Loucy (cell line): ENCODE data around the gene SRSF7.

Source experiments
- EZH2phosphoT487 ChIP-seq: fragments of 200-600 bp; IDR thresholded peaks from 2 replicates; pipeline ENCODE4 v1.6.1; 2018; ENCODE audit warnings: antibody characterized with exemption, mild to moderate bottlenecking, moderate library complexity, borderline replicate concordance
- TF ChIP-seq, protein P1 (sequence below): fragments of 200-600 bp; sonication (generic); conservative IDR thresholded peaks from 2 replicates; pipeline ENCODE4 v1.5.1; 2014; ENCODE audit warnings: mild to moderate bottlenecking, antibody characterized with exemption, low read length

DNA sequence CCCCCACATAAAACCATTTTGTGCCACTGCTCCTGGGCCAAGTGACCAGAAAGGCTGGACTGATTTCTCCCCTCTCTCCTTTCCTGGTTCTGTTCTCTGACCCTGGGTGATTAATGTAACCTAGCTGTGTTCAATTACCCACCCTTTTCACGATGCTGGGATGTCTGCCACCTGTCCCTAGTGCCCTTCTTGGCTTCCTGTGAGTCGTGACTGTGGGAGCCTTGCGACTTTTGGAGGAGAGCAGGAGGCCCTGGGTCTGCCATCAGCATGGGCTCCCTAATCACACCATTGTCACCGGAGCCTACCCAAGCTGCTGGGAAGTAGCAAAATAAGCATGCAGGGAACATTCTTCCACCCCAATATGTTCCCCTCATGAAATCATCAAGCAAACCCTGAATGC, 38.3 kb downstream of the SRSF7 start:
- TF ChIP-seq, protein P1, sequence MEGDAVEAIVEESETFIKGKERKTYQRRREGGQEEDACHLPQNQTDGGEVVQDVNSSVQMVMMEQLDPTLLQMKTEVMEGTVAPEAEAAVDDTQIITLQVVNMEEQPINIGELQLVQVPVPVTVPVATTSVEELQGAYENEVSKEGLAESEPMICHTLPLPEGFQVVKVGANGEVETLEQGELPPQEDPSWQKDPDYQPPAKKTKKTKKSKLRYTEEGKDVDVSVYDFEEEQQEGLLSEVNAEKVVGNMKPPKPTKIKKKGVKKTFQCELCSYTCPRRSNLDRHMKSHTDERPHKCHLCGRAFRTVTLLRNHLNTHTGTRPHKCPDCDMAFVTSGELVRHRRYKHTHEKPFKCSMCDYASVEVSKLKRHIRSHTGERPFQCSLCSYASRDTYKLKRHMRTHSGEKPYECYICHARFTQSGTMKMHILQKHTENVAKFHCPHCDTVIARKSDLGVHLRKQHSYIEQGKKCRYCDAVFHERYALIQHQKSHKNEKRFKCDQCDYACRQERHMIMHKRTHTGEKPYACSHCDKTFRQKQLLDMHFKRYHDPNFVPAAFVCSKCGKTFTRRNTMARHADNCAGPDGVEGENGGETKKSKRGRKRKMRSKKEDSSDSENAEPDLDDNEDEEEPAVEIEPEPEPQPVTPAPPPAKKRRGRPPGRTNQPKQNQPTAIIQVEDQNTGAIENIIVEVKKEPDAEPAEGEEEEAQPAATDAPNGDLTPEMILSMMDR, result no peak
- no peak for TF ChIP-seq EZH2phosphoT487
